ENCODE measurements around the gene BMERB1. TPM values are rescaled to one million over a fixed set of nuclear protein-coding genes. Genes with fewer than 3 reads are reported as not detected.

Gene BMERB1
- total and polyA plus RNA-seq, 2 experiments from 2014 or later, result 17.3 to 28.1 TPM

DNA sequence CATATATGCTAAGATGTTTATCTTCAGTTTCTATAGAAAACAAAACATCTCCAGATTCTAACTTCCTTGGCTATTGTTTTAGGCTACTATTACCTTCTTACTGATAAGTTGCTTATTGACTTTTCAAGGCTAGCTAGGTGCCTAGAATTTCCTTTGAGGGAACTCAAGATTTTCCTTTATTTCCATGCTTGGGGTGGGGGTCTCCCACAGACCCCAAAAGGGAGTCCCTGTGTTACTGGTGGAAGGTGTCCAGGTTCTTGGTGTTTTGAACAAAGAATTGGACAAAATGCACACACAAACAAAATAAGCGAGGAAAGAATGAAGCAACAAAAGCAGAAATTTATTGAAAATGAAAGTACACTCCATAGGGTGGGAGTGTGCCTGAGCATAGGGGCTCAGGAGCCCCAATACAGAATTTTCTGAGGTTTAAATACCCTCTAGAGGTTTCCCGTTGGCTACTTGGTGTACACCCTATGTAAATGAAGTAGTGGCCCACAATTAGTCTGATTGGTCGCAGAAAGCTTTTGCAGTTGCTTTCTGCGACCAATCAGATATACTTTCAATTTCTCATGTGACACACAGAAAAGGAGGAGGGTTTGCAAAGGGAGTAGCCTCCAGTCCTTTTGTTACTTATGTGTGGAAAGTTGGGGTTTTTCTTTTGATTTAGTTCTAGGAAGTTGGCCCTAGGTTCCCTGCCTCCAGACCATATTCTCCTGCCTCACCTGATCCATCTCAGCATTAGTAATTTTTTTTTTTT lies 141.1 kb downstream of the BMERB1 start (continued):
- TF ChIP-seq ZNF462 (CRISPR knock-in tag; IDR thresholded peaks at IDR 0.05), result no peak
- no peak for TF ChIP-seq ZNF331 (CRISPR knock-in tag; IDR thresholded peaks at IDR 0.05; ENCODE audit: low read depth)
- no peak for TF ChIP-seq STAT1 (IDR thresholded peaks at IDR 0.05; ENCODE audit: unreplicated experiment)
- TF ChIP-seq NANOG (IDR thresholded peaks at IDR 0.05; ENCODE audit: borderline replicate concordance), result no peak

DNA sequence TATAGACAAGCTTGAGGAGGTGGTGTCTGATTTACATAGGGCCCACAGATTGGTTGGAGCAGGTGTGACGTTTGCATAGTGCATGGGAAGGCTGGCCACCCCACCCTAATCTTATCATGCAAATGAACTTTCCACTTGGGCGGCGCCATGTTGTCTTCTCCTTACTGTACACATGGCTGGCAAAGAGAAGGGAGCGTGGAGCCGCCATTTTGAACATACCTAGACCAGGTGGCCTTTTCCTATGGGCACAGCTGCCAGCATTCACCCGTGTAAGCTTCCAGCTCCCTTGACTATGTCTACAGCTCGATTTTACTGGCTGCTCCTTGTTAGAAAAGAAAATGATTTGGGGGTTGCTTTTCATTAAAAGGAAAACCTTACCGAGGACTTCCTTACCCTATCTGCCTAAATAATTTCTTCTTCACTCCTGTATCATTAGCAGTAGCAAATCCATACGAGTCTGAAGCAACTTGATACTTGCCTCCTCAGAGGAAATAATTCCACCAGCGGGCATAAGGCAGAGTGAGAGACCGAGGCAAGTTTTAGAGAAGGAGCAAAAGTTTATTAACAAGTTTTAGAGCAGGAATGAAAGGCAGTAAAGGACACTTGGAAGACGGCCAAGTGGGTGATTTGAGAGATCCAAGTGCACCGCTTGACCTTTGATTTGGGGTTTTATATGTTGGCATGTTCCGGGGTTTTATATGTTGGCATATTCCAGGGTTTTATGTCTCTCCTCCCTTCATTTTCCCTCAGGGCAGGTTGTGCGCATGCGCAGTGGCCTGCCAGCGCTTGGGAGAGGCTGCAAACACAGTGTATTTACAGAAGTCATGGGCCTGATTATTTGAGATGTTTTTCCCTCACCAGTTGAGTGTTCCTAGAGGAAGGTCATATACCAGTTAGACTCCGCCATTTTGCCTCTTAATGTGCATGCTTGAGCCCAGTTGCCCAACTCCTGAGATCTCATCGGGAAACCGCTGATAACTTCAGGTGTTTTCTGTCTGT lies 142.9 kb downstream of the BMERB1 start:
- peaks cover 7% of the 10 kb centered on the region for H3K36me3 Mint-ChIP-seq (ENCODE audit: low read depth)
- Histone ChIP-seq H3F3A (replicated peaks; ENCODE audit: low read depth) (no peaks in the 10 kb centered on the region), H4K20me1 (replicated peaks; ENCODE audit: insufficient read depth) (no peaks in the 10 kb centered on the region), H2AFZ (no peak overlapping the region), H3K36me3 (ENCODE audit: insufficient read depth) (no peaks in the 10 kb centered on the region), H3K79me2 (replicated peaks; ENCODE audit: insufficient read depth) (no peaks in the 10 kb centered on the region), H3K4me1 (ENCODE audit: insufficient read depth) (peaks cover 6% of the 10 kb centered on the region), H3K27ac (ENCODE audit: low read depth) (no peak overlapping the region), H3K27me3 (ENCODE audit: insufficient read depth) (no peaks in the 10 kb centered on the region), H3K9me2 (ENCODE audit: insufficient read depth) (0 out of 2 replicates have a peak, but pooled peaks cover 3% of the 10 kb centered on the region), H3K4me3 (no peak overlapping the region), H3K4me2 (no peak overlapping the region)
- H3K27me3 Mint-ChIP-seq (ENCODE audit: insufficient read depth, low read depth, poor library complexity), result peaks cover 2% of the 10 kb centered on the region
- TF ChIP-seq, protein P1, sequence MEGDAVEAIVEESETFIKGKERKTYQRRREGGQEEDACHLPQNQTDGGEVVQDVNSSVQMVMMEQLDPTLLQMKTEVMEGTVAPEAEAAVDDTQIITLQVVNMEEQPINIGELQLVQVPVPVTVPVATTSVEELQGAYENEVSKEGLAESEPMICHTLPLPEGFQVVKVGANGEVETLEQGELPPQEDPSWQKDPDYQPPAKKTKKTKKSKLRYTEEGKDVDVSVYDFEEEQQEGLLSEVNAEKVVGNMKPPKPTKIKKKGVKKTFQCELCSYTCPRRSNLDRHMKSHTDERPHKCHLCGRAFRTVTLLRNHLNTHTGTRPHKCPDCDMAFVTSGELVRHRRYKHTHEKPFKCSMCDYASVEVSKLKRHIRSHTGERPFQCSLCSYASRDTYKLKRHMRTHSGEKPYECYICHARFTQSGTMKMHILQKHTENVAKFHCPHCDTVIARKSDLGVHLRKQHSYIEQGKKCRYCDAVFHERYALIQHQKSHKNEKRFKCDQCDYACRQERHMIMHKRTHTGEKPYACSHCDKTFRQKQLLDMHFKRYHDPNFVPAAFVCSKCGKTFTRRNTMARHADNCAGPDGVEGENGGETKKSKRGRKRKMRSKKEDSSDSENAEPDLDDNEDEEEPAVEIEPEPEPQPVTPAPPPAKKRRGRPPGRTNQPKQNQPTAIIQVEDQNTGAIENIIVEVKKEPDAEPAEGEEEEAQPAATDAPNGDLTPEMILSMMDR (conservative IDR thresholded peaks at IDR 0.05; ENCODE audit: low read depth in 2 of 2), result no peak
- TF ChIP-seq CREB1 (CRISPR knock-in tag; IDR thresholded peaks at IDR 0.05; ENCODE audit: low read depth), result no peak
- no peak overlapping the region for H3K27ac Mint-ChIP-seq
- no peak overlapping the region for H3K4me3 Mint-ChIP-seq
- ATAC-seq (no peak), DNase-seq (ENCODE audit: low spot score) (no peak)
- H3K9me3 Mint-ChIP-seq, result no peaks in the 10 kb centered on the region; the same call in 2 of the 3 replicates
- peaks cover 14% of the 10 kb centered on the region for H3K4me1 Mint-ChIP-seq
